ENCODE results near the gene ADAMTS15.

Gene ADAMTS15

DNA sequence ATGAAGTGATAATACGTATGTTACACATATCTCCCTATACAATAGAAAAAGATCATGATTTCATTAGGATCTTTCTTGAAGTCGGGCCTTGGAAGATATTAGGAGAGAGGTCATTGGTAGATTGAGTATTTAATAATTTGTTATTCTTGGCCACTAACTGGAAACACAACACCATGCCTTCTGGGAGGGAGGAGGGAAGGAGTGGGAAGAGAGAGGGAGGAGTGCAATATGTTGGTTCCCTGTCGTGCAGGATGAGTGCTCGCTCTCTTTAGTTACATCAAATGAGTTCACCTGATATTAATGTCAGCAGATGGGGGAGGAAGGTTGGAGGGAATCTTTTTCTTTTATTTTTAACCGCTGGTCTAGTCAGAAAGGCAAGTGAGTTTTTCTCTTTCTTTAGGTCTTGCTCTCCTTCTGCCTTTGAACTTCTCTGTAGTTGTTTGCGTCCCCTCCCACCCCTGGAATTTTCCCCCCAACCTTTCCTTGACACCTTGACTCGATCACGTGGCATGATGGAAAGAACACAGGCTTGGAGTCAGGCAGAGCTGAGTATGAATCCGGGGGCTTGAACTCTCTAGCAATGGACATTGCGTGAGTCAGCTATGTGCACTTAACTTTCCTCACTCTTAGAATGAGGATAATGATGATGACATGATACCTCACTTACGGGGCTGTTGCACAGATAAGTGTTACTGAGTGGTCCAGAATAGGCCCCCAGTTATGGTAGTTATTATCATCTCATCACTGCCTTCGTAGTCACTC lies 6.2 kb downstream of the ADAMTS15 start:
- FAIRE-seq (no peak), DNase-seq (ENCODE audit: insufficient read length, low spot score) (no peak)
- TF ChIP-seq, protein P1, sequence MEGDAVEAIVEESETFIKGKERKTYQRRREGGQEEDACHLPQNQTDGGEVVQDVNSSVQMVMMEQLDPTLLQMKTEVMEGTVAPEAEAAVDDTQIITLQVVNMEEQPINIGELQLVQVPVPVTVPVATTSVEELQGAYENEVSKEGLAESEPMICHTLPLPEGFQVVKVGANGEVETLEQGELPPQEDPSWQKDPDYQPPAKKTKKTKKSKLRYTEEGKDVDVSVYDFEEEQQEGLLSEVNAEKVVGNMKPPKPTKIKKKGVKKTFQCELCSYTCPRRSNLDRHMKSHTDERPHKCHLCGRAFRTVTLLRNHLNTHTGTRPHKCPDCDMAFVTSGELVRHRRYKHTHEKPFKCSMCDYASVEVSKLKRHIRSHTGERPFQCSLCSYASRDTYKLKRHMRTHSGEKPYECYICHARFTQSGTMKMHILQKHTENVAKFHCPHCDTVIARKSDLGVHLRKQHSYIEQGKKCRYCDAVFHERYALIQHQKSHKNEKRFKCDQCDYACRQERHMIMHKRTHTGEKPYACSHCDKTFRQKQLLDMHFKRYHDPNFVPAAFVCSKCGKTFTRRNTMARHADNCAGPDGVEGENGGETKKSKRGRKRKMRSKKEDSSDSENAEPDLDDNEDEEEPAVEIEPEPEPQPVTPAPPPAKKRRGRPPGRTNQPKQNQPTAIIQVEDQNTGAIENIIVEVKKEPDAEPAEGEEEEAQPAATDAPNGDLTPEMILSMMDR (IDR thresholded peaks at IDR 0.05; ENCODE audit: insufficient read depth, missing control alignments): no peak

DNA sequence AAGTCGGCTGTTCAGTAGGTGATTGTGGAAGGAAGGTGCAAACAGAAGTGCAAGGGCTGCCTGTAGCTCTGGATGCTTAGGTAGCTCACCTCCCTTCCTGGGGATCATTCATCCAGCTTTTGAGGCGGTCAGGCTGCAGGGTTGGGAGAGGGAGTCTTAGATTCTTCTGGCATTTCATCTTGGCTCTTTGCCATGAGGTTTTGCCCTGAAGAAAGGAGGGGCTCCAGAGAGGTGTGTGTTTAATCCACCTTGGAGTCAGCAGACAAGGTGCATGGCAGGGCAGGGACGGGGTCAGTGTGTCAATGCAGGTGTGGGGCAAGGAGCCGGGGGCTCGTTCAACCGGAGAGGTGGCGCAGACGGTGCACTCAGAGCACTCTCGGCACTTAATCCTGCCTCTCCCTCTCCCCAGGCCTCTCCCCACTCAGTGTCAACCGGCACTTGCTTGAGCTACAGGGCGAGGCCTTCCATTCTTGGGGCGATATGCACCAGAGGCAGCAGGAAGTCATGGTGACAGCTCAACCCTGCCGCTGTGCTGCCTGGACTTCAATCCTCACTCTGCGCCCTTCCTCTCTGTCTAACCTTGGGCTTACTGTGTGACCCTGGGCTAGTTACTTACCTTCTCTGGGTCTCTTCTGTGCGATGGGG lies 7.2 kb downstream of the ADAMTS15 start:
- DNase-seq (ENCODE audit: insufficient read length, low spot score) (no peak), FAIRE-seq (no peak)
- TF ChIP-seq, protein P1 (IDR thresholded peaks at IDR 0.05; ENCODE audit: insufficient read depth, missing control alignments): no peak

DNA sequence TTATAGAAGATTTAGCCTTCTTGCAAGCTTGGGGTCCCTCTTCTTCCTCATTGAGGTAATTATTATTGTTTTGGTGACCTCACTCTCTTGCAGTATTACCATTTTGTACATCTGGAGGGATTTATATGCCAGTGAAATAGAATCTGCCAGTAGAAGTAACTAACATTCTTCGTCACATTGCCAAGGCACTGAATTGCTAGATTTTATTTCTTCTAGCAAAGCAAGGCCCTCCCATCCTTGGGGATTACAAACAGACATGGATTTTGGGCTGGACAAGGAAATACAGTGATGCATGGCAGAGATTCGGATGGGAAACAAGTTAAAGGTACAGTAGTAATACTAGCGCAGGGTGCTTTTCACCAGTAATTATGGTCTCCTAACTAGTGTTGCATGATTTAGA lies 7.8 kb downstream of the ADAMTS15 start:
- TF ChIP-seq, protein P1 (IDR thresholded peaks at IDR 0.05; ENCODE audit: insufficient read depth, missing control alignments): no peak
- DNase-seq (ENCODE audit: insufficient read length, low spot score): no peak
- no peak for FAIRE-seq

DNA sequence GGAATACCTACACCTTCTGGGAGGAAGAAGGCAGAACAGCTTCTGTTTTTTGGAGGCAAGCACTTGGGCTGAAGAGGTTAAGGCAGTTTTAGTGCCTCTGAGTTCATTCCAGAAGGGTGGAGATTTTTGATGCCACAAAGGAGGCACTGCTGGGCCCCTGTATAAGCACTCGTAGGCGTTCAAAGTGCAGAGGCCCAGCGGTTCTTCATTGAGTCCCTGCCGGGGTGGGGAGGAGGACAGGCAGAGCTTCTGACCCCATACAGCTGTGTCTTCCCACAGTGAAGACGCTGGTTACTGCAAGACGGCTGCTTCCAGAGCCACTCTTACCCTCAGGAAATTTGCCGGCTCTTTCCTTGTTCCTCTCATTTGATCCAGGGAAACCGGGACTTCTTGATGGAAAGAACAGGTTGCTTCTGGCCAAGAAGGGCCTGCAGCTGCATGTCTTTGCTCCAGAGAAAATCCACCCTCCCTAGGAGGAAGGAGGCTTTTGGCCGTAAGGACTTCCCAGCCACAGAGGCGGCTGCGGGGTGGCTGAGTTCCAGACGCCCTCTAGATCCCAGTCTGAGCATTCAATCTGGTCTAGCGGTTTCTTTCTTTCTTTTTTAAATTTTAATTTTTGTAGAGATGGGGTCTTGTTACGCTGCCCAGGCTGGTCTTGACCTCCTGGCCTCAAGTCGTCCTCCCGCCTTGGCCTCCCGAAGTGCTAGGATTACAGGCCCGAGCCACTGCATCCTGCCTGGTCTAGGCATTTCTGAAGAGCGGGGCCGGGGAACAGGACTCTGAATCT lies 9.4 kb downstream of the ADAMTS15 start:
- DNase-seq (ENCODE audit: insufficient read length, low spot score): no peak
- TF ChIP-seq, protein P1 (IDR thresholded peaks at IDR 0.05; ENCODE audit: insufficient read depth, missing control alignments): no peak
- no peak for FAIRE-seq

DNA sequence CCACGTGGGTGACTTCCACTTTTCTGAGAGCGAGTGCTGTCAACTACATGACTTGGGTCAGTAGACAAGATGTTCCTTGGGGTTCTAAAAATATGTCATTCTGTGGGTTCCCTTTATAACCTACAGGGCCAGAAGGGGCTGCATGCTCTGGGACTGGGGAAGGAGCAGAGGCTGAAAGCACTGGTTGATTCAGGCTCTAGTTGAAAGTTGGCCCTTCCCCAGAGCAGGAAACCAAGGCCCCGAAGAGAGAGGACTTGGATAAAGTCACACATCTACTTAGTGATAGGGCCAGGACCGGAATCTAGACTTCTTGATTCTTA lies 9.9 kb downstream of the ADAMTS15 start:
- TF ChIP-seq, protein P1 (IDR thresholded peaks at IDR 0.05; ENCODE audit: insufficient read depth, missing control alignments): no peak
- no peak for DNase-seq (ENCODE audit: insufficient read length, low spot score)
- FAIRE-seq: no peak

DNA sequence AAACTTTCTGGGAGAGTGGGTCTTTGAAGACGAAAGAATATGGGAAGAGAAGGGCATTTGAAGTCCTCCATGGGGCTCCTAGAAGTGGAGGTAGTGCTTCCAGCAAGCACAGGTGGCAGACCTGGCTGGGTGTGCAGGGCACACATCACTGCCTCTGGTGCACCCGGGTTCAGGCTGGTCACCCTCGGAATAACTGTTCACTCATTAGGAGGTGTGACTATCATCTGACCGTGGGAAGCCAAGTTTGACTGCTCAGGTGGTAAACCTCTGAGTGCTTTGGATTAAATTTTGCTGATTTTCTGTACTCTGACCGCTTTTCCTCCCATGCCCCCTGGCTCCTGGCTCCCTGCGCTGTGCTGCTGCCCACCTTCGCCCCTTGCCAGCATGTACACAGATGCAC lies 11.1 kb downstream of the ADAMTS15 start:
- DNase-seq (ENCODE audit: insufficient read length, low spot score) (no peak), FAIRE-seq (no peak)
- TF ChIP-seq, protein P1 (IDR thresholded peaks at IDR 0.05; ENCODE audit: insufficient read depth, missing control alignments): no peak
